Nucleus accumbens (tissue), 56 donors: ENCODE results near the gene CSNK2A3.

Source experiments
- DNase-seq, 56 donors: peaks; one replicate each; lab custom pipeline; 2025; lab: John Stamatoyannopoulos, UW

CSNK2A3 gene

GRCh38 chr11:11304550-11304949, 48.5 kb downstream of the CSNK2A3 start:
- DNase-seq = no peak

GRCh38 chr11:11302565-11302964, 50.5 kb downstream of the CSNK2A3 start:
- DNase-seq = no peak
